Measurements from ENCODE around the gene YAF2. TPM values are rescaled to one million over a fixed set of nuclear protein-coding genes. Genes with fewer than 3 reads are reported as not detected.
"Not testable (repeated sequence)": the region's sequence is repeated elsewhere in the genome, so short reads cannot be mapped to it uniquely, and the experiment has no call there.

YAF2 gene
- total RNA-seq, 2 experiments from 2014 or later, result 39.5 to 40.5 TPM

- H3K36me3 Mint-ChIP-seq; DNase-seq; H3K4me3 Mint-ChIP-seq; POLR2A ChIA-PET; intact Hi-C loops (cut with micrococcal nuclease); H3K27ac Mint-ChIP-seq; H3K27me3 Mint-ChIP-seq; H3K9me3 Mint-ChIP-seq: not testable (repeated sequence)
- CTCF ChIA-PET, result interaction anchor here (0.7 kb wide), 1 partner anchor 164 kb away, joined by 3 read pairs; no protein-coding TSS in a partner anchor
- H3K4me1 Mint-ChIP-seq (ENCODE audit: low read depth), result peaks cover 11% of the 10 kb centered on the region
Measured at GRCh38 chr12:42188275-42188674, 49.8 kb downstream of the YAF2 start.

GRCh38 chr12:42187799-42188198 is 50.2 kb downstream of the YAF2 start:
- no peak overlapping the region for H3K27ac Mint-ChIP-seq
- POLR2A ChIA-PET, result no interaction called here
- H3K9me3 Mint-ChIP-seq, result no peaks in the 10 kb centered on the region
- H3K36me3 Mint-ChIP-seq, result peaks cover 8% of the 10 kb centered on the region
- intact Hi-C loops (cut with micrococcal nuclease), result no loop called here
- H3K27me3 Mint-ChIP-seq, result no peaks in the 10 kb centered on the region
- CTCF ChIA-PET, result interaction anchor here (0.7 kb wide), 1 partner anchor 164 kb away, joined by 3 read pairs; no protein-coding TSS in a partner anchor
- DNase-seq, result no peak
- no peak overlapping the region for H3K4me3 Mint-ChIP-seq
- peaks cover 13% of the 10 kb centered on the region for H3K4me1 Mint-ChIP-seq (ENCODE audit: low read depth)

- DNase-seq, result no peak
- CTCF ChIA-PET, result interaction anchor here (1.7 kb wide), 1 partner anchor 185 kb away, joined by 6 read pairs; no protein-coding TSS in a partner anchor
- H3K27ac Mint-ChIP-seq, result no peak overlapping the region
Measured at GRCh38 chr12:42186793-42187192, 51.3 kb downstream of the YAF2 start.

GRCh38 chr12:42182394-42182793 is 55.7 kb downstream of the YAF2 start:
- intact Hi-C loops (cut with micrococcal nuclease), result no loop called here
- CTCF ChIA-PET, result interaction anchor here (0.8 to 2.6 kb wide), 2 partner anchors 190 to 348 kb away, joined by 3 to 8 read pairs; no protein-coding TSS in a partner anchor
- Mint-ChIP-seq H3K4me1 (ENCODE audit: low read depth) (peaks cover 16% of the 10 kb centered on the region), H3K27ac (no peak overlapping the region), H3K27me3 (no peaks in the 10 kb centered on the region), H3K9me3 (no peaks in the 10 kb centered on the region), H3K4me3 (no peak overlapping the region), H3K36me3 (peaks cover 8% of the 10 kb centered on the region)
- POLR2A ChIA-PET, result no interaction called here
- no peak for DNase-seq

More at GRCh38 chr12:42186793-42187192, 51.3 kb downstream of the YAF2 start:
- Mint-ChIP-seq H3K36me3 (peaks cover 4% of the 10 kb centered on the region), H3K4me1 (ENCODE audit: low read depth) (peaks cover 20% of the 10 kb centered on the region), H3K9me3 (no peaks in the 10 kb centered on the region), H3K27me3 (no peaks in the 10 kb centered on the region), H3K4me3 (no peak overlapping the region)
- POLR2A ChIA-PET, result no interaction called here
- intact Hi-C loops (cut with micrococcal nuclease), result no loop called here

GRCh38 chr12:42180990-42181596 is 57.0 kb downstream of the YAF2 start:
- ChIA-PET CTCF (interaction anchor here (1.1 to 2.6 kb wide), 2 partner anchors 9 to 191 kb away, joined by 3 to 8 read pairs; no protein-coding TSS in a partner anchor), POLR2A (no interaction called here)
- DNase-seq, result no peak
- Mint-ChIP-seq H3K9me3 (no peaks in the 10 kb centered on the region), H3K4me3 (no peak overlapping the region), H3K36me3 (peaks cover 15% of the 10 kb centered on the region), H3K27me3 (no peaks in the 10 kb centered on the region), H3K27ac (no peak overlapping the region), H3K4me1 (ENCODE audit: low read depth) (peaks cover 16% of the 10 kb centered on the region)
- intact Hi-C loops (cut with micrococcal nuclease), result no loop called here

- CTCF ChIA-PET, result no interaction called here
- peaks cover 15% of the 10 kb centered on the region for H3K4me1 Mint-ChIP-seq (ENCODE audit: low read depth)
- intact Hi-C loops (cut with micrococcal nuclease), result no loop called here
- POLR2A ChIA-PET, result no interaction called here
- no peak for DNase-seq
- H3K27me3 Mint-ChIP-seq, result no peaks in the 10 kb centered on the region
- H3K9me3 Mint-ChIP-seq, result peaks cover 2% of the 10 kb centered on the region
- no peak overlapping the region for H3K4me3 Mint-ChIP-seq
- H3K27ac Mint-ChIP-seq, result no peak overlapping the region
- H3K36me3 Mint-ChIP-seq, result peaks cover 20% of the 10 kb centered on the region
Measured at GRCh38 chr12:42178101-42178500, 59.9 kb downstream of the YAF2 start.

GRCh38 chr12:42174978-42175377 is 63.1 kb downstream of the YAF2 start:
- H3K27me3 Mint-ChIP-seq, result no peaks in the 10 kb centered on the region
- no peak for DNase-seq
- peaks cover 6% of the 10 kb centered on the region for H3K4me1 Mint-ChIP-seq (ENCODE audit: low read depth)
- POLR2A ChIA-PET, result no interaction called here
- H3K36me3 Mint-ChIP-seq, result peaks cover 20% of the 10 kb centered on the region
- peaks cover 2% of the 10 kb centered on the region for H3K9me3 Mint-ChIP-seq
- no peak overlapping the region for H3K27ac Mint-ChIP-seq
- CTCF ChIA-PET, result no interaction called here
- intact Hi-C loops (cut with micrococcal nuclease), result no loop called here
- H3K4me3 Mint-ChIP-seq, result no peak overlapping the region

GRCh38 chr12:42173961-42174521 is 64.0 kb downstream of the YAF2 start:
- H3K27ac Mint-ChIP-seq, result no peak overlapping the region
- ChIA-PET POLR2A (no interaction called here), CTCF (no interaction called here)
- H3K27me3 Mint-ChIP-seq, result no peaks in the 10 kb centered on the region
- intact Hi-C loops (cut with micrococcal nuclease), result no loop called here
- H3K36me3 Mint-ChIP-seq, result peaks cover 20% of the 10 kb centered on the region
- peaks cover 6% of the 10 kb centered on the region for H3K4me1 Mint-ChIP-seq (ENCODE audit: low read depth)
- H3K4me3 Mint-ChIP-seq, result no peak overlapping the region
- DNase-seq, result no peak
- peaks cover 2% of the 10 kb centered on the region for H3K9me3 Mint-ChIP-seq

- Mint-ChIP-seq H3K9me3 (peaks cover 2% of the 10 kb centered on the region), H3K36me3 (peaks cover 19% of the 10 kb centered on the region), H3K4me1 (ENCODE audit: low read depth) (peaks cover 6% of the 10 kb centered on the region), H3K27ac (no peak overlapping the region), H3K27me3 (no peaks in the 10 kb centered on the region), H3K4me3 (no peak overlapping the region)
- no peak for DNase-seq
- intact Hi-C loops (cut with micrococcal nuclease), result no loop called here
- CTCF ChIA-PET, result no interaction called here
- POLR2A ChIA-PET, result no interaction called here
Measured at GRCh38 chr12:42172441-42173210, 65.4 kb downstream of the YAF2 start.

- H3K4me3 Mint-ChIP-seq, result no peak overlapping the region
- no peak for DNase-seq
- H3K36me3 Mint-ChIP-seq, result peaks cover 9% of the 10 kb centered on the region
- H3K4me1 Mint-ChIP-seq (ENCODE audit: low read depth), result peaks cover 13% of the 10 kb centered on the region
- H3K9me3 Mint-ChIP-seq, result no peaks in the 10 kb centered on the region
- ChIA-PET CTCF (no interaction called here), POLR2A (interaction anchor here (1.0 kb wide), 1 partner anchor 172 kb away, joined by 3 read pairs; no protein-coding TSS in a partner anchor)
- no peak overlapping the region for H3K27ac Mint-ChIP-seq
- no peaks in the 10 kb centered on the region for H3K27me3 Mint-ChIP-seq
- intact Hi-C loops (cut with micrococcal nuclease), result no loop called here
Measured at GRCh38 chr12:42167711-42168110, 70.3 kb downstream of the YAF2 start.

- POLR2A ChIA-PET, result no interaction called here
- intact Hi-C loops (cut with micrococcal nuclease), result no loop called here
- peaks cover 20% of the 10 kb centered on the region for H3K4me1 Mint-ChIP-seq (ENCODE audit: low read depth)
- no peak overlapping the region for H3K4me3 Mint-ChIP-seq
- H3K27ac Mint-ChIP-seq, result no peak overlapping the region
- no peaks in the 10 kb centered on the region for H3K9me3 Mint-ChIP-seq
- H3K36me3 Mint-ChIP-seq, result peaks cover 10% of the 10 kb centered on the region
- no peaks in the 10 kb centered on the region for H3K27me3 Mint-ChIP-seq
- DNase-seq, result no peak
- CTCF ChIA-PET, result no interaction called here
Measured at GRCh38 chr12:42166501-42166900, 71.5 kb downstream of the YAF2 start.

- Mint-ChIP-seq H3K9me3 (no peaks in the 10 kb centered on the region), H3K27ac (no peak overlapping the region), H3K4me1 (ENCODE audit: low read depth) (peaks cover 24% of the 10 kb centered on the region), H3K27me3 (no peaks in the 10 kb centered on the region), H3K36me3 (peaks cover 15% of the 10 kb centered on the region), H3K4me3 (no peak overlapping the region)
- no peak for DNase-seq
- intact Hi-C loops (cut with micrococcal nuclease), result no loop called here
- POLR2A ChIA-PET, result no interaction called here
- CTCF ChIA-PET, result interaction anchor here (0.6 kb wide), 1 partner anchor 318 kb away, joined by 3 read pairs; no protein-coding TSS in a partner anchor
Measured at GRCh38 chr12:42163913-42164312, 74.1 kb downstream of the YAF2 start.

All from activated CD4-positive, alpha-beta memory T cell treated with anti-CD3 and anti-CD28 coated beads for 36 hours (primary cell).